ENCODE data around the gene TWIST1.

The TWIST1 gene

GRCh38 chr7:19079066-19079465 lies 38.4 kb downstream of the TWIST1 start:
- no peak overlapping the region for H2AFZ ChIP-seq
- no peak overlapping the region for H3K4me3 ChIP-seq (ENCODE audit: low read depth, low read length)
- no peaks in the 10 kb centered on the region for H3K36me3 ChIP-seq (ENCODE audit: control insufficient read depth, insufficient read depth, low read length)
- H3K27ac ChIP-seq, result no peak overlapping the region
- TF ChIP-seq CTCF (IDR thresholded peaks at IDR 0.05), result no peak
- H3K9ac ChIP-seq, result no peak overlapping the region
- no peaks in the 10 kb centered on the region for H3K27me3 ChIP-seq (ENCODE audit: control insufficient read depth, insufficient read depth, low read length)
- H3K4me1 ChIP-seq, result no peaks in the 10 kb centered on the region
- H3K9me3 ChIP-seq (ENCODE audit: control insufficient read depth, low read length), result no peaks in the 10 kb centered on the region
- H3K79me2 ChIP-seq, result no peaks in the 10 kb centered on the region
- H3K4me2 ChIP-seq (ENCODE audit: low read length), result no peak overlapping the region

- Histone ChIP-seq H3K9me3 (ENCODE audit: control insufficient read depth, low read length) (no peaks in the 10 kb centered on the region), H3K27me3 (ENCODE audit: control insufficient read depth, insufficient read depth, low read length) (no peaks in the 10 kb centered on the region), H3K4me2 (ENCODE audit: low read length) (no peak overlapping the region), H3K4me1 (no peaks in the 10 kb centered on the region), H3K79me2 (no peaks in the 10 kb centered on the region), H3K36me3 (ENCODE audit: control insufficient read depth, insufficient read depth, low read length) (no peaks in the 10 kb centered on the region), H3K9ac (no peak overlapping the region), H3K27ac (no peak overlapping the region), H2AFZ (no peak overlapping the region), H3K4me3 (ENCODE audit: low read depth, low read length) (no peak overlapping the region)
- TF ChIP-seq CTCF (IDR thresholded peaks at IDR 0.05), result no peak
Measured at GRCh38 chr7:19069842-19070241, 47.6 kb downstream of the TWIST1 start.

- TF ChIP-seq CTCF (IDR thresholded peaks at IDR 0.05), result no peak
Measured at GRCh38 chr7:19066170-19066569, 51.3 kb downstream of the TWIST1 start.

More at GRCh38 chr7:19066170-19066569, 51.3 kb downstream of the TWIST1 start:
- Histone ChIP-seq H3K4me3 (ENCODE audit: low read depth, low read length) (no peak overlapping the region), H3K9ac (no peak overlapping the region), H3K9me3 (ENCODE audit: control insufficient read depth, low read length) (no peaks in the 10 kb centered on the region), H3K79me2 (no peaks in the 10 kb centered on the region), H3K4me2 (ENCODE audit: low read length) (no peak overlapping the region), H3K4me1 (no peaks in the 10 kb centered on the region), H3K36me3 (ENCODE audit: control insufficient read depth, insufficient read depth, low read length) (no peaks in the 10 kb centered on the region), H2AFZ (no peak overlapping the region), H3K27ac (no peak overlapping the region), H3K27me3 (ENCODE audit: control insufficient read depth, insufficient read depth, low read length) (no peaks in the 10 kb centered on the region)
